Neuron (in vitro differentiated cells): ENCODE measurements around the gene IGSF21.

Experiments
- H2AFZ ChIP-seq: one replicate; pipeline ENCODE4 v1.6.1; 2013; ENCODE audit warnings: low read depth, mild to moderate bottlenecking, inconsistent platforms, low read length, moderate library complexity
- H3K27me3 ChIP-seq: one replicate; pipeline ENCODE4 v1.6.1; 2013; ENCODE audit warnings: low read length; ENCODE audit not compliant: insufficient read depth
- H3K36me3 ChIP-seq: one replicate; pipeline ENCODE4 v1.6.1; 2013; ENCODE audit warnings: low read length; ENCODE audit not compliant: insufficient read depth
- H3K4me1 ChIP-seq: one replicate; pipeline ENCODE4 v1.6.1; 2013; ENCODE audit warnings: low read length; ENCODE audit not compliant: insufficient read depth
- H3K4me3 ChIP-seq: 2 replicates; pipeline ENCODE4 v1.5.1; 2013; ENCODE audit warnings: mild to moderate bottlenecking, low read length, moderate library complexity
- H3K9me3 ChIP-seq: one replicate; pipeline ENCODE4 v1.6.1; 2013; ENCODE audit warnings: low read length

The IGSF21 gene

GRCh38 chr1:18344755-18345154 is 237.2 kb downstream of the IGSF21 start:
- Histone ChIP-seq H3K4me1 (no peaks in the 10 kb centered on the region), H3K9me3 (no peaks in the 10 kb centered on the region), H3K4me3 (no peak overlapping the region), H2AFZ (no peak overlapping the region), H3K27me3 (no peaks in the 10 kb centered on the region), H3K36me3 (no peaks in the 10 kb centered on the region)

GRCh38 chr1:18347559-18347958 is 240.0 kb downstream of the IGSF21 start:
- Histone ChIP-seq H3K27me3 (peaks cover 4% of the 10 kb centered on the region), H2AFZ (no peak overlapping the region), H3K4me3 (no peak overlapping the region), H3K9me3 (no peaks in the 10 kb centered on the region), H3K36me3 (no peaks in the 10 kb centered on the region), H3K4me1 (no peaks in the 10 kb centered on the region)

- no peak overlapping the region for H2AFZ ChIP-seq
- H3K27me3 ChIP-seq, result peaks cover 4% of the 10 kb centered on the region
- no peaks in the 10 kb centered on the region for H3K36me3 ChIP-seq
- H3K4me3 ChIP-seq, result no peak overlapping the region
- no peaks in the 10 kb centered on the region for H3K4me1 ChIP-seq
- no peaks in the 10 kb centered on the region for H3K9me3 ChIP-seq
These were observed 240.8 kb downstream of the IGSF21 start for GRCh38 chr1:18348354-18348753.

GRCh38 chr1:18350747-18351146 is 243.1 kb downstream of the IGSF21 start:
- Histone ChIP-seq H3K4me3 (no peak overlapping the region), H3K36me3 (no peaks in the 10 kb centered on the region), H3K27me3 (peaks cover 4% of the 10 kb centered on the region), H2AFZ (no peak overlapping the region), H3K4me1 (no peaks in the 10 kb centered on the region), H3K9me3 (no peaks in the 10 kb centered on the region)

- Histone ChIP-seq H3K4me1 (no peaks in the 10 kb centered on the region), H3K4me3 (no peak overlapping the region), H3K36me3 (no peaks in the 10 kb centered on the region), H2AFZ (no peak overlapping the region), H3K9me3 (no peaks in the 10 kb centered on the region), H3K27me3 (peaks cover 4% of the 10 kb centered on the region)
These were observed 244.1 kb downstream of the IGSF21 start for GRCh38 chr1:18351735-18352134.

- Histone ChIP-seq H3K4me1 (no peaks in the 10 kb centered on the region), H3K4me3 (no peak overlapping the region), H2AFZ (no peak overlapping the region), H3K27me3 (peaks cover 4% of the 10 kb centered on the region), H3K9me3 (no peaks in the 10 kb centered on the region), H3K36me3 (no peaks in the 10 kb centered on the region)
These were observed 245.2 kb downstream of the IGSF21 start for GRCh38 chr1:18352636-18353265.

- Histone ChIP-seq H3K4me3 (no peak overlapping the region), H2AFZ (no peak overlapping the region), H3K4me1 (no peaks in the 10 kb centered on the region), H3K27me3 (peaks cover 4% of the 10 kb centered on the region), H3K36me3 (no peaks in the 10 kb centered on the region), H3K9me3 (no peaks in the 10 kb centered on the region)
These were observed 245.9 kb downstream of the IGSF21 start for GRCh38 chr1:18353528-18353927.

GRCh38 chr1:18353992-18354391 is 246.4 kb downstream of the IGSF21 start:
- Histone ChIP-seq H3K36me3 (no peaks in the 10 kb centered on the region), H3K27me3 (peaks cover 4% of the 10 kb centered on the region), H2AFZ (no peak overlapping the region), H3K9me3 (no peaks in the 10 kb centered on the region), H3K4me3 (no peak overlapping the region), H3K4me1 (no peaks in the 10 kb centered on the region)

GRCh38 chr1:18354612-18355011 is 247.0 kb downstream of the IGSF21 start:
- H3K9me3 ChIP-seq, result no peaks in the 10 kb centered on the region
- H2AFZ ChIP-seq, result no peak overlapping the region

GRCh38 chr1:18357622-18358230 is 250.1 kb downstream of the IGSF21 start:
- Histone ChIP-seq H3K36me3 (no peaks in the 10 kb centered on the region), H3K27me3 (no peaks in the 10 kb centered on the region), H3K4me3 (no peak overlapping the region), H2AFZ (no peak overlapping the region), H3K4me1 (no peaks in the 10 kb centered on the region), H3K9me3 (no peaks in the 10 kb centered on the region)

More at GRCh38 chr1:18354612-18355011, 247.0 kb downstream of the IGSF21 start:
- peaks cover 4% of the 10 kb centered on the region for H3K27me3 ChIP-seq
- no peaks in the 10 kb centered on the region for H3K4me1 ChIP-seq
- H3K36me3 ChIP-seq, result no peaks in the 10 kb centered on the region
- H3K4me3 ChIP-seq, result no peak overlapping the region

GRCh38 chr1:18358600-18358999 is 251.0 kb downstream of the IGSF21 start:
- Histone ChIP-seq H2AFZ (no peak overlapping the region), H3K4me3 (no peak overlapping the region), H3K27me3 (no peaks in the 10 kb centered on the region), H3K4me1 (no peaks in the 10 kb centered on the region), H3K36me3 (no peaks in the 10 kb centered on the region), H3K9me3 (no peaks in the 10 kb centered on the region)

- Histone ChIP-seq H3K36me3 (no peaks in the 10 kb centered on the region), H2AFZ (no peak overlapping the region), H3K27me3 (no peaks in the 10 kb centered on the region), H3K9me3 (no peaks in the 10 kb centered on the region), H3K4me3 (no peak overlapping the region), H3K4me1 (no peaks in the 10 kb centered on the region)
These were observed 252.7 kb downstream of the IGSF21 start for GRCh38 chr1:18360251-18360650.

- H3K4me1 ChIP-seq, result no peaks in the 10 kb centered on the region
- no peaks in the 10 kb centered on the region for H3K36me3 ChIP-seq
- no peak overlapping the region for H2AFZ ChIP-seq
- no peaks in the 10 kb centered on the region for H3K27me3 ChIP-seq
- no peak overlapping the region for H3K4me3 ChIP-seq
- H3K9me3 ChIP-seq, result no peaks in the 10 kb centered on the region
These were observed 254.6 kb downstream of the IGSF21 start for GRCh38 chr1:18362150-18362549.

GRCh38 chr1:18363436-18363835 is 255.8 kb downstream of the IGSF21 start:
- H3K36me3 ChIP-seq, result no peaks in the 10 kb centered on the region
- H3K9me3 ChIP-seq, result no peaks in the 10 kb centered on the region
- H3K4me1 ChIP-seq, result no peaks in the 10 kb centered on the region
- no peak overlapping the region for H2AFZ ChIP-seq
- H3K27me3 ChIP-seq, result no peaks in the 10 kb centered on the region
- no peak overlapping the region for H3K4me3 ChIP-seq
